Activated CD4-positive, alpha-beta T cell treated with anti-CD3 and anti-CD28 coated beads for 1 hour (primary cell): ENCODE results near the gene GRIK1.

Experiments used
- DNase-seq: peaks from one replicate; pipeline ENCODE4 v3.0.0-alpha.2; 2020

Gene GRIK1

DNA sequence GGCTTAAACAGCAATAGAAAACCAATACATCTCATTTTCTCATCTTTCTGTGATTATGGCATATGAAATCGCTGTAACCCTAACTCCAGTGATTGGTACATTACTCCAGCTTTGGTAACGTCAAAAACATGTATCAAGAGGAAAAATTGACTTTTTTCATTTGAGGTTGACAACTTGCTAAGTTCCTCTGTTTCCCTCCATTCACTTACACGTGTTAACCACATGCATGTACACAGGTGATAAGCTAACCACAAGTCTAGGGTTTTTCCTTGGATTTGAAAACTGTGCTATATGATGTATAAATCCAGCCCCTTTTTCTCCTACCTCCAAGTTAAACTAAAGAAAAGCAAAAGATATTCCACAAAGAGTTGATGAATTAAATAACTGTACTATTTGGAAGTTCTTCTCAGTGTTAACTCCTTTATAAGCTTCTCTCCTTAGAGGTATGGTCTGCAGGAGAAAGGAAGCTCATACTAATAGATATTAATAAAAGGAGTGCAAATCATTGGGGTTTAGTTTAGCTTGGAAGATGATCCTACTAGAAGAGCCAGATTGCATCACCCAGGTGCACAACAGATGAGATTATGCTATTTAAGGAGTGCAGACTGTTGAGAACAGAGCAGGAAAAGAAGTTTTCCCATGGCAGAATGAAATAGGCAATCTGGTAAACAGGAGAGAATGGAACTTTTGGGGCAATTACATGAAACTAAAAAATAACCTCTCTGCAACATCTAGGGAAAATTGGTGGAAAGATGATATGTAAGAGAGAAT, 277.9 kb downstream of the GRIK1 start:
- DNase-seq = no peak

DNA sequence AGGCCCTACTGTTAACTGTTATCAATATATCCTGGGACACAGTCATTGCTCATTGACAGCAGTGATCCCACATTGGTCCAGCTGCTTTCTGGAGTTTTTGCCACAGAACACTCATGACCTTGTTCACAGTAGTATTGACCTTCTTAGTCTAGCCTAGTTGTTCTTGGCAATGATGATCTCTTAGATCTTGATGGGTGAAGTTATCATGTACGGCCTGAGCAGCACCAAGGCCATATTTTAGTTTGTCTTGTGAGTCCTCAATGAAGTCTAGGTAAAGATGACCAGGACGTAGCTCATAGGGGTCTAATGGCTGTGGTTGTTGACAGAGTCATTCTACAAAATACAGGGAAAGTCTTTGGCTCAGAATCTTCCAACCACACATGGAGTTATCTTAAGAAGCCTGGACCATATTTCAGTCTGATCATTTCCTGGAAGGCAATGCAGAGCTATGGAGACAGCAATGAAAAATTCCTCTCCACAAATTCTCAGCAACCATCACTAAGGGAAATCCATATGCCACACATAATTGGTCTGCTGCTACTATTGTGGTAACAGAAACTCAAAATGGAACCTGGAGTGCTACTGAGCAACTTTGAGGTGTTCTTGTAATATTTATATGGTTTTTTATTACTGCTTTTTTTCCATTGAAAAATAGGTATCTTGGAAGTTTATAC, 279.6 kb downstream of the GRIK1 start:
- DNase-seq = no peak

DNA sequence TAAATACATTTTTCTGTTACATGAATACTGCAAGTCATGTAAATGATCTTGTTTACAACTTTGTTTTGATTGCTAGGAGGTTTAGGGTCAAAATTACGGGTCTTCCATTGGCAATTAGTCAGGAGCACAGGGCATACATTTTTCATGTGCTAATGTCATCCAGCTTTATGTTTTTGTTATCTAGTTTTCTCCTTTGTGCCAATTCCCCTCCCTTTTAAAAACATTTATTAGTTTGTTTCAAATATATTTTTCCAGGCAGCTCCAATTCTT, 280.9 kb downstream of the GRIK1 start:
- no peak for DNase-seq

DNA sequence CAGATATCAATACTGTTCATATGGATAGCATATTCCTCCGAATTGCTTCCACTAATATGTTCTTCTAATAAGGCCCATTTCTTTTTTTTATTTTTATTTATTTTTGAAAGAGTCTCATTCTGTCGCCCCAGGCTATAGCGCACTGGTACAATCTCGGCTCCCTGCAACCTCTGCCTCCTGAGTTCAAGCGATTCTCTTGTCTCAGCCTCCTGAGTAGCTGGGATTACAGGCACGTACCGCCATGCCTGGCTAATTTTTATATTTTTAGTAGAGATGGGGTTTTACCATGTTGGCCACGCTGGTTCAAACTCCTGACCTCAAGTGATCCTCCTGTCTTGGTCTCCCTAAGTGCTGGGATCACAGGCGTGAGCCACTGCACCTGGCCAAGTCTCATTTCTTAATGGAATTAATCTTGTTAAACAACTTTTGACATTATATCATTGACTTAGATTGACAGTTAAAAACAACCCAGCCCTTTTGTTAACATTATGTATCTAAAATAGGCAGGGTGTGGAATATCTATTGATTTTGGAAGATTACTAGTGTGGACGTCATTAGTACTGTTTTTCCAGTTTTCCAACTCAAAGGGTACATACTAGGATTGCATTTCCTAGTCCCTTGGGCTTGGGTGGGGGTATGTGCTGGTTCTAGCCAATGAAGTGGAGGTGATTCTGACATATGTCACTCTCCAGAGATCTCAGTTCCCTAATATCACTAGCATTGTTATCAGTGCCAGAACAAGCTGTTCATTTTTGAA, 281.4 kb downstream of the GRIK1 start:
- no peak for DNase-seq

DNA sequence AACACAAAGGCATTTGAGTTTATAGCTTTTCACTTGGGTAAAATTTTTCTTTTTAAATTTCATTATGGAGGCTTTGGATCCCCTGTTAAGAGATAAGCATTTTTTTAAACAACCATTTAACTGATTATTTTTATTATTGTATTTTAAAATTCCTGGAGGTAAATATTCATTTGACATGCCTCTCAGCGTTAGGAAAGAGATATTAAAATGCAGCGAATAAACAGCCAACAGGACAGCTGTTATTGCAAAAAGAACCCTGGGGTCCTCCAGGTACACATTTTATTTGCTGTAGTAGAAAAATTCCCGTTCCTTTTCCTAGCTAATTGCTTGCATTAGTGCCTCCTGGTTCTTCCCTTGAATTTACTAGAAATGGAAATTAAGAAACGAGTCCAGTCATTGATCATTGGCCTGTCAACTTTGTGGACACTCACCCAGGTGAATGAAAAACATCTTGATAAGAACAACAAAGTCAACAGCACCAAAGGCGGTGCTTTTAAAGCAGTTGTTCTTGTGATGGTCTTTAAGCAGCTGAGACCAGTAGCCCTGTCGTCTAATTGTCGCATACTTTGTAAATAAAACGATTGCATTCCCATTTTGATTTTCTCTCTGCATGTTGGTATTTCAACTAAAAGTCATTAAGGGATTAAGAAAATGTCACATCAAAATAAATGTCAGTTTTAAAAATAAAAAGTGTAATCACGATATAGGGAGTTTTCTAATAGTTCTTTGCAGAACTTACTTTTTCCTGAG, 282.4 kb downstream of the GRIK1 start:
- no peak for DNase-seq

DNA sequence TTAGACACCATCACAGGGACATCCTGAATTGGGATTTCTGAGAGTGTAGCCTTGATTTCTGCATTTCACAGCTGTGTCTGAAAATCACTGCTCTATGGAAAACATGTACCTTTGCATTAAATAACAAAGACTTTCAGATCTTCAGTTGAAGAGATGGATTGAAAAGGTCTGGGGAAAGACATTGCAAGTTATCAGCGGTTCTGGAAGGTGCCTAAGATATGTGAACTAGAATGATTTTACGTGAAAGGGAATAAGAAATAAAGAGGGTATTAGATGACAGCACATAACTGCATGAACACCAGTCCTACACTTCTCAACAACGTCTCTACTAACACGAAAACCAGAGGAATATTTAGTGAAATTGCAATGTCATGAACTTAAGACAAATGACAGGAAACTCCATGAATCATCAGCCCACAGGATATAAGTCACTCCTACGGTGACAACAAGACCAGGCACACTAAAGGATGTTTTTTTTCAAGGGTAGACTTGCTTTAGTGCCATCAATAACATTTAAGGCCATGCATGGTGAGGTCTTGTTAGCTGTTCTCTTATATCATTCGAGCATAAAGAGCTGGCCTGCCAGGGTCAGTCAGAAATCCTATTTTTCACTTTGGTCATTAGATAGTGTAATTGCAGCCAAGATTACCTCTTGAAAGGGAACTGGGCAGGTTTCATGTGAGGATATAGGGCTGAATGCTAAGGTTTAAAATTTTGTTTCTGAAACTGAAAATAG, 283.1 kb downstream of the GRIK1 start:
- DNase-seq = no peak

DNA sequence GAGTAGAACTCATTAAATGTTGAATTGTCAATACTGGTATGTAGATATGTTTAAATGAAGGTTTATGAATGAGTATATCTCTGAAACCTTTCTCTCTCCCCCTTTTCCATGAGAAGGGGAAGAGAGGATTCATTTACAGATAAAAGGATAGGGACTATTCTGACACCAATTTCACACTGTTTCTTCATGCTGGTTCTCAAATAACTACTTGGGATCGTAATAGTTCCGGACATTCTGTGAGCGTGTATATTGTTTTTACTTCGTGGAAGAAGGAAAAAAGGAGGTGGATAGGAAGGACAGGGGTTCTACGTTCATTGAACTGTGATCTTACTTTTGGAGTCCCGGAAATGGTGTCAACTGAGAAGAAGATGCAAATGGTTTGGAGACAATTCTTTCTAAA, 284.2 kb downstream of the GRIK1 start:
- DNase-seq = no peak

DNA sequence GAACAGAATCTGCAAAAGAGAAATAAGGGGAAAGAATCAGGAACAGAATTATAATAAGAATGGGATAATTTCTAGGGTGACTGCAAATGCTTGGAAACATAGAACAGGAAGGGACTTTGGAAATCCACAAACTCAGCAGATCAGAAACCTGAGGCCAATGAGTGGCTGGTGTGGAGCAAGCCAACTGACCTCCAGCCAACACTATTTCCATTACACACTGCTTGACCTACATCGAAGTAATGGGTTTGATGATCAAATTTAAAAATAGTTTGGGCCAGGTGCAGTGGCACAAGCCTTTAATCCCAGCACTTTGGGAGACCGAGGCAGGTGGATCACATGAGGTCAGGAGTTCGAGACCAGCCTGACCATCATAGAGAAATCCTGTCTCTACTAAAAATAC, 284.9 kb downstream of the GRIK1 start:
- DNase-seq = no peak

DNA sequence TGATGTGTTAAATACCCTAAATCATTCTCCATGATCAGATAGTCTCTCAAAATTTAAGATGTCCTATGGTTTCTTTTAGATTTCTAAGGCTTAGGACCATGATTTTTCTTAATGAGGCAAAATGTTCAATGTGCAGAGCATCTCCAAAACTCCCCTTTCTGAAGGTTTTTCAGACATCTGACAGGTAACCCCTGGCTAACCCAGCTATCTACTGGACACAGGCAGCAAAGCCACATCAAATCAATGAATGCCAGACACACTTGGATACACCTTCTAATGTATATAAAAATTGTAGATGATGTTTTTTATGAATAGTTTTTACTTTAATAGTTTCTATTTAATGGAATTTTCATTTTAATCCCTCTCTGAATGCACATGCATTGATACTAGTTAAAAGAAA, 285.6 kb downstream of the GRIK1 start:
- DNase-seq = no peak

DNA sequence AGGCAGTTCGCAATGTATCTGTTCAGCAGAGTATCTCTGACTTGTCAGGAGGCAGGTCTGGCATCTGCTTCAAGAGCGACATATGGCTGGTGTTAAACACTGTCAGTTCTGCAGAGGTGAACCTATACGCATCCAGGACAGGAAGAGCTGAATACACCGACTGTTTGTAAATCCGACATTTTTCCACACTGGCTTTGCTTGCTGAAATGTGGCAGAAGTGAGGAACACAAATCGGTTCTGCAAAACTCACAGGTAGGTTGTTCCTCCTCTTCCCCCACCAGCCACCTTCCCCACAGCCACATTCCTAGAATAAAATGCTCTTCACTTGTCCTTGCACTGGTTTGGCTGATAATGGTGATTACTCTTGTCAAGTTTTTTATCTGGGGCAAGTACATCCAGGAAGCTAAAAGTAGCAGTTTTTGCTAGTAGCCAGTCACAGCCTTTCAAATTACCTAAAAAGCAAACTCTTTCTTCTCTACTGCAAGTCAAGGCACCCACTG, 289.2 kb downstream of the GRIK1 start:
- DNase-seq = no peak

DNA sequence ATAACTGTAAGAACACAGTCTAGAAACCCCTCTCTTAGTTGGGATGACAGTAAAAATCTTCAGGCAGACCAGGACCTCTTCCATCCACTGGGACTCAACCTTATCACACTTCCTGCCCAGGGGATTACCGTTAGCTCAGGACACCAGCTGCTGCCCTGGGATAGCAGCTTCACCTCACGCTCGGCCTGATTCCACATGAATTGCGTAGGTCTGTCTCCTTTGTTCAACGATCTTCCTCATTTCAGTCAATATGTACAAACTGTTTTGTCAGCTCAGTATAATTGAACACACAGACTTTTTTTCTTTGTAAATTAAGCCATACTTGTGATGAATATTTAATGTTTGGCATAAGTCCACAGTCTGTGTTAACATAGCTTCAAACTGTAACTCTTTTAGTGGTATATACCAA, 290.4 kb downstream of the GRIK1 start:
- DNase-seq = no peak

DNA sequence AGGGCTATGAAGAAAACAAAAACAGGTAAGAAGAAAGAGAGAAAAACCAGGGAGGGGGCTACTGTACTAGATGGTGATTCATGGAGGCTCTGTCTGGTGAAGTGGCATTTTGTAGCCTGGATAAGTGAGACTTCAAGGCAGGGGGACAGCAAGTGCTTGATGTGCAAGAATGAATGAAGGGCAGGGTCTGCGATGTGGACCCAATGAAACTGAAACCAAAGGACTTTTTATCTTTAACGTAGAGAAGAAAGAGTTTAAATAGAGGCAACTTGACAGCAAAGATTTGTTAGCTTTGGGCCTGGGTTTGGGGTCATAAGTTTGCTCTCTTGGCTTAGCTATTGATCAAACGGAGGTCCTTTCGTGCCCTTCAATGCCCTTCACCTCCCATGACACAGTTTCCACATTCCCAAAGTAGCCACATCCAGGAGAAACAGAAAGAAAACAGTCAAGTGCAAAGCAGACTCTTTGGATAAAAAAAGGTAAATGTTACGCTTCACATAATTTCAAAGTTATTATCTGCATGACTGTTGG, 291.0 kb downstream of the GRIK1 start:
- no peak for DNase-seq

DNA sequence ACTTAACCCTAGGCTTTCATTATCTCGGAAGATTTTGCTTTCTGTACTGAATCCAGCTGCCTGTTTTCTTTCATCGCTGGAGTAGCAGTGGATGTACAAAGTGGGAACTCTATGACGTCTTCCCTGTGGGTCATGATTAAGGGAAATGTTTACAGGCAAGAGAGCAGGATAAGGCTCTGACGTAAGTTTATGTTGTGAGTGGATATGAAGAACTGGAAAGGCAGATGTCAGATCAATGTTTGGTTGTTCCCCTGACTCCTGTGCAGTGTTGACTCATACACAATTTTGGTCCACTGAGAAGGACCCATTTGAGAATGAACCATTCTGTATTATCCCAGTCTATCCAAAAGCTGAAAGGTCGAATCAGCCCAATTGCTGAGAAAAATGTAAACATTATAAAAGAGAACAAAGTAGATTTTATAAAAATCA, 292.4 kb downstream of the GRIK1 start:
- no peak for DNase-seq

DNA sequence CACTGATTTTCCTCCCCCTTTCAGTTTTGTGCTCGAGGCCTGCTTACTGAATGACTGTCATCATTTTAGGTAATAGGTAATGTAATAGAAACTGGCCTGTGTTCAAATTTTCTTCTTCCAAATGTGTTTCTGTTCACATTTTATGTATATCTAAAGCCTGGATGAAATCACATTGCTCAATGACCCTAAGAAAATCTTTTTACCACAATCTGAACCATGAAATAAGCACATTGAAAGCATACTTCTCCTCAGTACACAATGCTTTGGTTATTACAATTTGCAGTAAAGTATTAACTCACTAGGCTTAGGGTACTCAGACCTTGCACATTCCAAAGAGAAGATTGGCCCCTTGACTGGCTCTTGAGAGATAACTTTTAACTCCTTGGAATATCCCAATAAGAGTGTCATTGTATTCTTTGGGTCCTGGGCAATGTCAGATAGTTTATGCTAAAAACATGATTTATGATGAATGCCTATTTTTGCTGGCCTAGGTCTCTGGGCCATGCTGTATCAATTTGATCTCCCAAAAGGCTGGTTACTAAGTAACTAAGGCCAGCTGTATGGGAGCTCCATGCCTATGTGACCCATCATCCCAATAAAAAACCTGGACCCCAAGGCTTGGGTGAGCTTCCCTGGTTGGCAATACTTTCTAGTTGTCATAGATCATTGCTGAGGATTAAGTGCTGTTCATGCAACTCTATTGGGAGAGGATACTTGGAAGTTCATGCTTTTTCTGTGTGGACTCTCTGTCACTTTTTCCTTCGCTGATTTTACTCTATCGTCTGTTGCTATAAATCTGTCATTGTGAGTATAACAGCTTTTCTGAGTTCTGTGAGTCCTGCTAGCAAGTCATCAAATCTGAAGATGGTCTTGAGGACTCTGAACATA, 293.9 kb downstream of the GRIK1 start:
- DNase-seq = no peak

DNA sequence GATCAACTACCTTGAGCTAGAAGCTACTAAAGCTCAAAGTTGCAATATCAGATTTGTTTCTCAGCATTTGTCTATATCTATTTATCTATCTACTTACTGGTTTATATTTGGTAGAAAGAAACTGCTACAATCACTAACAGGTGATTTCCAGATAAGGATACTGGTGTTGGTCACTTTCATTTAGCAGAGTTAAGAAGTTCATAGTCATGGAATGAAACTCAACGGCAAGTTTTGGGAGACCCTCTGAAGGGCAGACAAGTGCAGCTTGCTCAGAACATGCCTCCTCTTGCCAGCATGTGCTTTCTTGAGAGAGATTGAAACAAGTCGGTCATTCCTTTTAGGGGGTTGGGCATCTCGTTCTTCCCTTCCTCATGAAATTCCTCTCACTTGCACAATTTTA, 296.5 kb downstream of the GRIK1 start:
- no peak for DNase-seq

DNA sequence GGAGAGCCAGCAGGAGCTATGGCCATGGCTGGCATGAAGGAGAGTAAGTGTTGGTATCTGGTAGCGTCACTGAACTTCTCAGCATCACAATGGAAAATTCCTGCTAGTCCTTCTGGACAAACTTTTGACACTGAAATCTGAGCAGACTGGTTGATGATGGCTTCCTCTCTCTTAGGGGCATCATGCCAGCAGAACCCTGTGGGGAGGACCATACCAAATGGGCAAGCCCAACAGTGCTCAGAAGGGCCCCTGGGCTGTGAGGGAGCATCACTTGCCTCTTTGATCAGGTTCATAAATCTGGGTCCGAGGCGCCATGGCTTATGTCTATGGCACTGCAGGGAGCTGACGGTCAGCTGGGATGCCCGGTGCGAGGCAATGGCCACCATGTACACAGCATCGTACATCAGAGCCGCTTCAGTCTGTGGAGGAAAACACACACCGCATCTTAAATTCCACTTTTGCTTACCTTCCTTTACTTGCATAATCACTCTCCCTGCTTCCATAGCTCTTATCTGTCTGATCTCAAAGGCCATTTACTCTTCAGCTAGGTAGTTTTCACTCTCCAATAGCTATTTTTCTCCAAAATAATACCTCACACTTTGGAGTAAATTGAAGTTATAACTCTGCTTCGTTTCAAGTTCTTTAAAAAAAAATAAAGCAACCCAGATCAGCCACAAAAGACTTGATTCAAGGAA, 297.1 kb downstream of the GRIK1 start:
- no peak for DNase-seq

DNA sequence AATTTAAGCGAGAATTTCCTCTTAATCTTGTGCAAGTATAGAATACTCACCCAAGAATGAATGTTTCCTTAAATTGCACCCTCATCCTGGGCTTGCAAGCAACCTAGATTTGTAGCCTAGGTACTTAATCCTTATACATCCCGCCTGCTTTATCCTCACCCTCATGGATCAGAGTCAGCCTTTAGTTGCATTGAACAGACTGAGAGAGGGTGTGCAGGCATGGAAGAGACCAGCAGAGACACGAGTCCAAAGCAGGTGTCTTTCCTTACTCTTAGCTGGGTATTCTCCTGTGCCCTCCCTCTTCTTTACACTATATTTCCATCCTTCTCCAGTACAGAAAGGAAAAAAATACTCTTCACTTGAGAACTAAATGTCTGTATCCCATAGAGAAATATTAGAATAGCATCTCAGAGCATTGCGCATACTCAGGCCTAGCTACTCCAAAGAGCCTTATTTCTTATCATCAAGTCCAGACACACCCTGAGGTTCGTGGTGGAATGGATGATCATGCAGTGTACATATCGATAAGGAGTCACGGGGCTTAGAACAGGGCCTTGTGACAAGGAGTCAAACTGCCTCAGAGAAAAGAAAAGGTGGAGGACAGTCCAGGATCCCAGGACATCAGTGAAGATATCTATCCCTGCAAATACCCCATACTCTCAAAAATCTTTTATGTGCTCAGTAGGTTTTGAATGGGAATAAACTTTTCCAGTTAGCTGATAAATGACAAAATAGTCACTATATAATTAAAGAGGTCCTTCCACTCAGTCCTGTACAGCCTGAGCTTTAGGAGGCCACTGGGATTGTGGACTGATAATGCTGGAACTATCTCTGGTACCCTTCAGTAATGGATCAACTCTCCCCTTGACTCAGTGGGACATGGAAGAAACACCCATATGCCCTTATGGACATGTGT, 297.9 kb downstream of the GRIK1 start:
- DNase-seq = no peak

DNA sequence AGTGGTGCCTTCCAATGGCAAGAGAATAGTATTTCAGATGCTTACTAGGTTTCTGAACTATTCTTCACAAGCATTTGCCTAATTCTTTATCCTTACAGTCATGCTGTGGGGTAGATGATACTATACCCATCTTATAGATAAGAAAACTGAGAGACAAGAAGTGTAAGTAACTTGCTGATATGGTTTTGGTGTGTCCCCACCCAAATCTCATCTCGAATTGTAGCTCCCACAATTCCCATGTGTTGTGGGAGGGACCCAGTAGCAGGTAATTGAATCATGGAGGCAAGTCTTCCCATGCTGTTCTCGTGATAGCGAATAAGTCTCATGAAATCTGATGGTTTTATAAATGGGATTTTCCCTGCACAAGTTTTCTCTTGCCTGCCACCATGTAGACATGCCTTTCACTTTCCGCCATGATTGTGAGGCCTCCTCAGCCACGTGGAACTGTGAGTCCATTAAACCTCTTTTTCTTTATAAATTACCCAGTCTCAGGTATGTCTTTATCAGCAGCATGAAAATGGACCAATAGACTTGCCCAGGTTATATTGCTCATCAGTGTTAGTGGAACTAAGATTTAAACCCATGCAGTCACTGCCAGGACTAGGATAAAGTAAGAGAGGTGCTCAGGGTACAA, 298.7 kb downstream of the GRIK1 start:
- DNase-seq = no peak

DNA sequence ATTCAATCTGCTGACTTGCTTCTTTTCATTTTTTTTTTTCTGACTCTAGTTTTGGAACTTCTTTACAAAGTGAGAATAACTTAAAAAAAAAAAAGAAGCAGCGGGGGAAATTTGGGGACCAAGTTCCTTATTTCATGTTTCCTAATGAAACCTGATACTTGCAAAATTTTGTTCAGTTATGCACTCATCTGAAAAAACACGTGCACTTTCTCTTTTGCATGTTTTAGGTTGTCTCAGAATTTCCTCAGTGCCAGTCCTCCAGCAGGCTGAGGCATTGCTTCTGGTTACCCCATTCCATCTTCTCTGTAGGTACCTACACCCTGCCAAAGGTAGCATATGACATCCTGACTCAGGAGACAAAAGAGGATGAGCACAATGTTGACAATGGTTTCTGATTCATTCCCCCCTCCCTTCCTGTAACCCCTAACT, 299.7 kb downstream of the GRIK1 start:
- no peak for DNase-seq
